GM21619 (cell line): ENCODE results near the gene PPP1R7.

Experiments
- ATAC-seq: cut with Tn5 transposase; IDR thresholded peaks from one replicate; pipeline ENCODE4 v1.9.1; 2021; ENCODE audit not compliant: unreplicated experiment

Gene PPP1R7

DNA sequence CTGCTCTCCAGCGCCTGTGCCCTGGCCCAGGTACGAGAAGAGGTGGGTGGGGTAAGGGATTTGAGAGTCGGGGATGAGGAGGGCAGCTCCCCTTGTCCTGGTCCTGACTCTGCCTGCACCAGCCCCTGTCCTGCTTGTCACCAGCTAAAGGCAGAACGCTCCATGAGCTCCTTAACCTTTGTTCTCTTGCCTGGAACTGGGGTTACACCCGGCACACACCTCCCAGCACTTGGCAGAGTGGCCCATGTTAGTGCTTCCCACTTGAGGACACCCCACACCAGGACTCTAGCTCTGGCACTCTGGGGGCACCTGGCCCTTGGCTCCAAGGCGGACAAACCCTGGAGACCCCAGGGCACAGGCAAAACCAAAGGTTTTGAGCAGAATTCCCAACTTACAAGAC is 57.4 kb downstream of the PPP1R7 start:
- ATAC-seq: no peak

DNA sequence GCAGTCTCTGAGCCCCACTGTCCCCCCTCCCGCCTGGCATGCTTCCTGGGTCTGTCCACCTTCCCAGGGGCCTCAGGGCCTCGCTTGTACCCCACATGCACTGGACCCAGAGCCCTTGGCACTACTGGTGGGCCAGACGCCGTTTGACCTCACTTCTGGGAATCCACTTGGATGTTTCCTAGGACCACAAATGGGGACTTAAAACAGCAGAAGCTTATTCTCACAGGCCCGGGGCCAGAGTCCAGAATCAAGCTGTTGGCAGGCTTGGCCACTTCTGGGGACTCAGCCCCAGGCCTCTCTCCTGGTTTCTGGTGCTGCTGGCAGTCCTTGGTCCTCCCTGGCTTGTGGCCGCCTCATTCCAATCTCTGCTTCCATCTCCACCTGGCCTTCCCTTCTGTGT is 57.8 kb downstream of the PPP1R7 start:
- ATAC-seq: no peak

DNA sequence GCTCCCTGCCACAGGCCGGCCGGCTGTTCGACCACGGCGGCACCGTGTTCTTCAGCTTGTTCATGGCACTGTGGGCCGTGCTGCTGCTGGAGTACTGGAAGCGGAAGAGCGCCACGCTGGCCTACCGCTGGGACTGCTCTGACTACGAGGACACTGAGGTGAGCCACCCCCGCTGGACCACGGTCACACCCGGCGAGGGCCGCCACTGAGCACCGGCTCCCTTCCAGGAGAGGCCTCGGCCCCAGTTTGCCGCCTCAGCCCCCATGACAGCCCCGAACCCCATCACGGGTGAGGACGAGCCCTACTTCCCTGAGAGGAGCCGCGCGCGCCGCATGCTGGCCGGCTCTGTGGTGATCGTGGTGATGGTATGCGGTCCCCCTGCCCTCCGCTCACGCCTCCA is 59.0 kb downstream of the PPP1R7 start:
- no peak for ATAC-seq

DNA sequence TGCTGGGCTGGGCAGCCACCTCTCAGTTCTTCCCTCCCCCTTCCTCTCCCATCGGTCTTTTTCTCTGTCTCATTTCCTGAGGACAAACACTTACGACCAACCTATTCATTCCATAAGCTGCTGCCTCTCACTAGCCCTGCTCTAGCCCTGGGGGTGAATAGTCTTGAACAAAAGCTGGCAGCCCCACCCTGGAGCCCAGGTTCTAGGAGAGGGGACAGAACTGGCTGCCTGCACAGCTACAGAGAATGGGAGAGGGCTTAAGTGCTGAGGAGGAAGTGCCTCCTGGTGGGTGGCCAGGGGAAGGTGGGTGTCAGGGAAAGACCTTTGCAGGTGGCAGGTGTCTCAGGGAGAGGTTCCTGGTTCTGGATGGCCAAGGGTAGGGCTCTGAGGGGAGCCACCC is 61.0 kb downstream of the PPP1R7 start:
- ATAC-seq: no peak

DNA sequence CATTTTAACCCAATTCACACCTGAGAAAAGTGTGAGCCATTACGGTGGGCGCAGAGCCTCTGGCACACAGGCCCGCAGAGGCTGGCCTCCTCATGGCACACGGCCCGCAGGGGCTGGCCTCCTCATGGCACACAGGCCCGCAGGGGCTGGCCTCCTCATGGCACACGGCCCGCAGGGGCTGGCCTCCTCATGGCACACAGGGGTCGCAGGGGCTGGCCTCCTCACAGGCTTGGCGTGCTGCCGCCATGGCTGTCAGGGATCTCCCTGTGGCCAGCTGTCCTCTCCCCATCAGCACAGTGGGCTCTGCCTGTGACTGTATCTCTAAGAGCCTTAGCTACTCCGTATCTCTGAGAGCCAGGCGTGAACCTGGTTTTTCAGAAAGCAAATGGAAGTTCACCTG is 62.8 kb downstream of the PPP1R7 start:
- no peak for ATAC-seq

DNA sequence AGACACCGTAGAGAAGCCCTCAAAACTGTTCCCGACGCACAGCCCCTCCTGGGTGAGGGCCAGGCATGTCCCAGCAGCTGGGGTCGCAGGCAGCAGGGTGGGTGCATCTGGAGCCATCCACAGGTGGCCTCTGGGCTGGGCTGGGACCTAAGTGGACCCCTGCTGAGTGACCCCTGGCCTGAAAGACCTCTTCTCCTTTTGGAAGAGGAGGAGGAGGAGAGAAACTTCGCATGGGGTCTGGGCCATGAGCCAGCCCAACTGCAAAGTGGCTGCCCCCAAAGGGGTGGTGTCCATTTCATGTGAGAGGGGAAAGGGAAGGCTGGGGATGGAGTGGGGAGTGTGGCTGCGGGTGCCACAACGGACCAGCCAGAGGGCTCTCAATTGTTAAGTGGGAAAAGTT is 63.3 kb downstream of the PPP1R7 start:
- no peak for ATAC-seq

DNA sequence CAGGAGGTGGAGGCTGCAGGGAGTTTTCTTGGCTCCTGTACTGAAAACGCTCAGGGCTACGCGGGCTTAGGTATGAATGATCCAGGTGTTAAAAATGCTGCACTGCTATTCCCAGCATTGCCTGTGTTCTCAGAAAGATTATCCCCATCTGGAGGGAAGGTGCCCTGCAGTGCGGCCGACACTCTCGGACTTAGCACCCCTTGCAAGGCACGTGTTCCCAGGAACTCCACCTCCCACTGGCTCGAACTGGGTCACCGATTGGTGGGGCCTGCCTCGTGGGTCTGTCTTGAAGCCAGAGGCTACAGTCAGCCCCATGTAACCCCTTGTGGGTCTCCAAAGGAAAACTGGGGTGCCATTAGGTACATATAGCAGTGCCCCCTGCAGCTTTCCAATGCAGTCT is 63.9 kb downstream of the PPP1R7 start:
- ATAC-seq: no peak

- ATAC-seq: no peak
Measured at GRCh38 chr2:241214766-241215165, 64.5 kb downstream of the PPP1R7 start.

- ATAC-seq: no peak
Measured at GRCh38 chr2:241215421-241215820, 65.2 kb downstream of the PPP1R7 start.

DNA sequence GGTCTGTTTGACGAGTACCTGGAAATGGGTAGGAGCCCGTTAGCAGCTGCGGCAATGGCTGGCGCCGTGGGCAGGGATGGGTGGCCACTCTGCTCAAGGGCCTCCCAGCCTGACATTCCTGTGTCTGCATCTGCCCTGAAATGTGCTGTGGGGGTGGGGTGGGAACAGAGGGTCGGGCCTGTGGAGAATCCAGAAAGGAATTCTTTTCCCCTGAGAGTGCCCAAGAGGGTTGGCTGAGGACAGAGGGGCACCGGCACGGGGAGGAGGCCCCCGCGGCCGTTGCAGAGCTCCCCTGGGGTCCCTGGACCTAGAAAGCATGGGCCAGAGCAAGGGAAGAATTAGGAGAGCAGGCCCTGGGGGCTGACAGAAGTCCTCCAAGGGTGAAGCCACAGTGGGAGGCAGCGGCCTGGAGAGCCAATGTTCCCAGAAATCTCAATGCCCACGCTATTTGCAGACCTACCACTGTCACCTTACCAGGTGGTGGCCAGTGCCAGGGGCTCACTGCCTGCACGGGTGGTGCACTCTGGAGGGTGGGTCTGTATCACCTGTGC is 66.0 kb downstream of the PPP1R7 start:
- ATAC-seq: no peak

DNA sequence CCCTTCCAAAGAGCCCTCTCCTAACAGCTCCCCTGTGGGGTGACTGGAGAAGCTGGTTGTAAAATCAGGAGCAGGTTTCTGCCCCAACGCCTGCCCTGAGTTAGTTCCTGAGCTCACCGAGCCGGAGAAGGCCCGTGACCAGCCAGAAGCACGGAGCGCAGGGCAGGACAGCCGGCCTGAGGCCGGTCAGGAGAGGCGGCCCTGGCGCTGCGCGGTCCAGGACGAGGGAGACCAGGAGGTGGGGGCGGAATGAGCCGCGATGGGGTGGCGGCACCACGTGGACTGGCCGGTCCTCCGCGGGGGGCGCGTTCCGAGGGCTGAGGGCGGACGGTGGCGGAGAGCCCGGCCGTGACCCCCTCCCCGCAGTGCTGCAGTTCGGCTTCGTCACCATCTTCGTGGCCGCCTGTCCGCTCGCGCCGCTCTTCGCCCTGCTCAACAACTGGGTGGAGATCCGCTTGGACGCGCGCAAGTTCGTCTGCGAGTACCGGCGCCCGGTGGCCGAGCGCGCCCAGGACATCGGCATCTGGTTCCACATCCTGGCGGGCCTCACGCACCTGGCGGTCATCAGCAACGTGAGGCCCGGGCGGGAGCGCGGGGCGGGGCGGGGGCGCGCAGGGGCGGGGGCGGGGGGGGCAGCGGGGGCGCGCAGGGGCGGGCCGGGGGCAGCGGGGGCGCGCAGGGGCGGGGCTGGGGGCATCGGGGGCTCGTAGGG is 67.2 kb downstream of the PPP1R7 start:
- peak; percentile 66 for ATAC-seq

GRCh38 chr2:241218131-241219029 is 68.1 kb downstream of the PPP1R7 start:
- no peak for ATAC-seq

DNA sequence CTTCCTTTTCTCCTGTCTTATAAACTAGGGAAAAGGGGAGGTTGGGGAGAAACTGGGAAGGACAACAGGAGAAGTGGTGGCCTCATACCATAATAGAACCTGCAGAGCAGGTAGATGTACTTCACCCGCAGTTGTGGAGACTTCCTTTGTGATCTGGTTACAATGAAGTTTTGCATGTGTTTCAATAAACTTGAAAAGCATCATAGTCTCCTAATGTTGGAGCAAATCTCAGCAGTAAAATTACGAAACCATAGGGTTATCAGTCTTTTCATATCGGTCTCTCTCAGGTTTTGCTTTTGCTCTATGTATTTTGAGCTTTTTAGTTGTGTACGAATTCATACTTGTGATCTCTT is 68.7 kb downstream of the PPP1R7 start:
- ATAC-seq: no peak

DNA sequence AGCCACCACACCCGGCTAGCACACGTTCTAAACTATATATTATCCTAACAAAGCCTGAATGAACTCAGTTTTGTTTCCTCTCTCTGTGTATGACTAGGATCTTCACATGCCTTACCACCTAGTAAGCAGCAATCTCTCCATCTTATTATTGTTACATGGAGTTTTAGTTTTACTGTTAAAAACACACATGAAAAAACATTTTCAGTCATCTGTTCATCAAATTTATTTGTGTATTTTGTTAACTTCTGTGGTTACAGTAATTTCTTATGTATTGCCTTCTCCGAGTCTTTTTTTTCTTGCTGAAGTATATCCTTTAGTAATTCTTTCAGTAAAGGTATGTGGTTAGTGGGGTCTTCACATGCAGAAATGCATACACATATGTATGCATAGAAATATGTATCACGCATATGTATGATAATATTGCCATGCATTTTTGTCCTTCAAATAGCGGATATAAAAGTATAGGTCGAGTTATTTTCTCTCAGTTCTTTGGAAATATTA is 69.6 kb downstream of the PPP1R7 start:
- no peak for ATAC-seq

- no peak for ATAC-seq
Measured at GRCh38 chr2:241223211-241224017, 73.1 kb downstream of the PPP1R7 start.

DNA sequence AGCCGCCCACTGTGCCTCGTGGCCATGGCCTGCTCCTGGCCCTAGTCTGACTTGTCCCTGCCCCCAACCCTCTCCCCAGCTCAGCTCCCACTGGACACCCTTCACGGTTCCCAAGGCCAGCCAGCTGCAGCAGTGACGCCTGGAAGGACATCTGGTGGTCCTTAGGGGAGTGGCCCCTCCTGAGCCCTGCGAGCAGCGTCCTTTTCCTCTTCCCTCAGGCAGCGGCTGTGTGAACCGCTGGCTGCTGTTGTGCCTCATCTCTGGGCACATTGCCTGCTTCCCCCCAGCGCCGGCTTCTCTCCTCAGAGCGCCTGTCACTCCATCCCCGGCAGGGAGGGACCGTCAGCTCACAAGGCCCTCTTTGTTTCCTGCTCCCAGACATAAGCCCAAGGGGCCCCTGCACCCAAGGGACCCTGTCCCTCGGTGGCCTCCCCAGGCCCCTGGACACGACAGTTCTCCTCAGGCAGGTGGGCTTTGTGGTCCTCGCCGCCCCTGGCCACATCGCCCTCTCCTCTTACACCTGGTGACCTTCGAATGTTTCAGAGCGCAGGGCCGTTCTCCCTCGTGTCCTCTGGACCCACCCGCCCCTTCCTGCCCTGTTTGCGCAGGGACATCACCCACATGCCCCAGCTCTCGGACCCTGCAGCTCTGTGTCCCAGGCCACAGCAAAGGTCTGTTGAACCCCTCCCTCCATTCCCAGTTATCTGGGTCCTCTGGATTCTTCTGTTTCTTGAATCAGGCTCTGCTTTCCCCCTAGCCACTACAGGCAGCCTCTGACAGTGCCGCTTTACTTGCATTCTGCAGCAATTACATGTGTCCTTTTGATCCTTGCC is 74.0 kb downstream of the PPP1R7 start:
- ATAC-seq: no peak

- ATAC-seq: no peak
Measured at GRCh38 chr2:241224851-241225438, 74.7 kb downstream of the PPP1R7 start.

GRCh38 chr2:241225545-241225944 is 75.3 kb downstream of the PPP1R7 start:
- no peak for ATAC-seq

DNA sequence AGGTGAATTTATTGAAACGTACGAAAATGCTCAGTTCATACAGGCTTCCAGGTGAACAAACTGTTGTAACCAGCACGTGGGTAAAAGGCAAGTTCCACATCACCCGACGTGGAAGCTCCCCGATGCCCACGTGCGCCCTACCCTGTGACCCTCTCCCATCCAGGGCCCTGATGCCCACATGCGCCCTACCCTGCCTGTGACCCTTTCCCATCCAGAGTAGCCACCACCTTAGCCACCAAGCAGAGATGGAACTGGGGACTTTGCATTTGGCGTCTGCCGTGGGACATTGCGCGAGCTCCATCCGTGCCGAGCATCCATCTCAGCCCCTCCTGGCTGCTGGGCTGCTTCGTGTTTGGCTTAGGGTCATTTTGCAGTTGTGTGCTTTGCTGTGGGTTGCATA is 75.7 kb downstream of the PPP1R7 start:
- no peak for ATAC-seq
